PC-3 (cell line): ENCODE results near the gene FBXW5. TPM values are rescaled to one million over a fixed set of nuclear protein-coding genes. Genes with fewer than 3 reads are reported as not detected.

ENCODE experiments used
- ATAC-seq: fragments of 200-7000 bp; cut with Tn5 transposase; 2 replicates; pipeline ENCODE4 v1.9.1; 2020; ENCODE audit warnings: mild to moderate bottlenecking, moderate library complexity
- BruUV-seq: library from RNA; stranded (reverse); fragments of 400-500 nt; replicated peaks from 2 replicates; lab custom pipeline; 2021; lab: Mats Ljungman, UMichigan
- CTCF ChIA-PET: fragments of 300-600 bp; sonication (Branson Sonifier 250); formaldehyde crosslinking; loops from one replicate; lab custom pipeline; 2022; ENCODE audit warnings: antibody characterized with exemption; lab: Charles Lee
- POLR2A ChIA-PET: fragments of 300-600 bp; sonication (Branson Sonifier 250); formaldehyde crosslinking; loops from one replicate; lab custom pipeline; 2022; ENCODE audit warnings: antibody characterized with exemption; ENCODE audit not compliant: unreplicated experiment; lab: Charles Lee
- DNase-seq: peaks from one replicate; pipeline ENCODE4 v3.0.0-alpha.2; 2015
- H2AFZ ChIP-seq: fragments of 300-600 bp; sonication (generic); 2 replicates; pipeline ENCODE4 v1.6.0; 2016; ENCODE audit warnings: antibody characterized with exemption, low read length
- H3F3A ChIP-seq: fragments of 300-600 bp; sonication (generic); one replicate; pipeline ENCODE4 v1.6.0; 2017; ENCODE audit warnings: antibody characterized with exemption, low read length, control low read depth, mild to moderate bottlenecking; ENCODE audit not compliant: unreplicated experiment
- H3K27ac ChIP-seq: fragments of 300-600 bp; sonication (generic); 2 replicates; pipeline ENCODE4 v1.5.1; 2016; ENCODE audit warnings: mild to moderate bottlenecking, low read length
- H3K27me3 ChIP-seq: fragments of 300-600 bp; sonication (generic); 2 replicates; pipeline ENCODE4 v1.6.1; 2016; ENCODE audit warnings: low read length, mixed read lengths
- H3K36me3 ChIP-seq: fragments of 300-600 bp; sonication (generic); 2 replicates; pipeline ENCODE4 v1.6.1; 2016; ENCODE audit warnings: low read depth, mixed run types, low read length, mixed read lengths
- H3K4me1 ChIP-seq: fragments of 300-600 bp; sonication (generic); 2 replicates; pipeline ENCODE4 v1.5.1; 2016; ENCODE audit warnings: low read length; ENCODE audit not compliant: insufficient read depth
- H3K4me2 ChIP-seq: fragments of 300-600 bp; sonication (generic); 2 replicates; pipeline ENCODE4 v1.6.0; 2016; ENCODE audit warnings: low read length
- H3K4me3 ChIP-seq: fragments of 300-600 bp; sonication (generic); 2 replicates; pipeline ENCODE4 v1.5.1; 2016; ENCODE audit warnings: mild to moderate bottlenecking, low read length, mixed read lengths
- H3K79me2 ChIP-seq: fragments of 300-600 bp; sonication (generic); 2 replicates; pipeline ENCODE4 v1.6.1; 2017; ENCODE audit warnings: low read length, mixed read lengths
- H3K9ac ChIP-seq: fragments of 300-600 bp; sonication (generic); 2 replicates; pipeline ENCODE4 v1.6.0; 2016; ENCODE audit warnings: mild to moderate bottlenecking, low read length
- H3K9me2 ChIP-seq: fragments of 300-600 bp; sonication (generic); replicated peaks from 2 replicates; pipeline ENCODE4 v1.6.1; 2016; ENCODE audit warnings: mixed run types, low read length, mixed read lengths
- H3K9me3 ChIP-seq: fragments of 300-600 bp; sonication (generic); 2 replicates; pipeline ENCODE4 v1.6.1; 2016; ENCODE audit warnings: low read length, mixed read lengths
- H4K20me1 ChIP-seq: fragments of 300-600 bp; sonication (generic); 2 replicates; pipeline ENCODE4 v1.6.1; 2016; ENCODE audit warnings: low read length, mixed read lengths
- CTCF ChIP-seq: fragments of 300-600 bp; sonication (generic); conservative IDR thresholded peaks from 2 replicates; pipeline ENCODE4 v1.5.1; 2017; ENCODE audit warnings: antibody characterized with exemption, low read depth, mild to moderate bottlenecking, low read length
- EZH2 ChIP-seq: fragments of 300-600 bp; sonication (generic); IDR thresholded peaks from one replicate; pipeline ENCODE4 v1.6.1; 2017; ENCODE audit warnings: antibody characterized with exemption, mild to moderate bottlenecking, low read length; ENCODE audit not compliant: unreplicated experiment
- EZH2phosphoT487 ChIP-seq: fragments of 300-600 bp; sonication (generic); IDR thresholded peaks from 2 replicates; pipeline ENCODE4 v1.6.1; 2018; ENCODE audit warnings: mild to moderate bottlenecking, antibody characterized with exemption, low read length, borderline replicate concordance
- intact Hi-C: fragments of 100-400 bp; cut with micrococcal nuclease; formaldehyde crosslinking; loops from 2 replicates; pipeline ENCODE4 v1.9.0; 2023
- total RNA-seq: library from RNA; depleted of rRNA; stranded (reverse); fragments of >200 nt; gene quantifications from 2 replicates; pipeline ENCODE4 v1.2.3, GENCODE V29; 2014

The FBXW5 gene
- total RNA-seq, 1 experiment from 2014 or later = 138 TPM

- no peaks in the 10 kb centered on the region for H3K4me1 ChIP-seq
- TF ChIP-seq CTCF (no peak), EZH2 (no peak)
- H4K20me1 ChIP-seq = no peaks in the 10 kb centered on the region
- no peak within 1 kb of the TSS for H3K9ac ChIP-seq
- no peak within 1 kb of the TSS for H2AFZ ChIP-seq
- H3K79me2 ChIP-seq = no peaks in the 10 kb centered on the region
- CTCF ChIA-PET = no interaction called here
- H3K4me2 ChIP-seq = no peak within 1 kb of the TSS
- POLR2A ChIA-PET = no interaction called here
- H3K9me2 ChIP-seq = no peaks in the 10 kb centered on the region
- intact Hi-C loops = no loop called here
- DNase-seq (no peak), ATAC-seq (no peak)
- BruUV-seq = no TSS peak
- H3K9me3 ChIP-seq = no peaks in the 10 kb centered on the region
- no peaks in the 10 kb centered on the region for H3F3A ChIP-seq
- H3K27ac ChIP-seq = no peak within 1 kb of the TSS
- H3K4me3 ChIP-seq = no peak within 1 kb of the TSS
- no peaks in the 10 kb centered on the region for H3K27me3 ChIP-seq
- H3K36me3 ChIP-seq = no peaks in the 10 kb centered on the region
These were observed 37.9 kb upstream of the FBXW5 start, which contains the start of gene LCNL1 for GRCh38 chr9:136982232-136983051. TSS of gene LCNL1 (plus strand) at chr9:136982993. CDS start at chr9:136983587, 594 bp downstream.

GRCh38 chr9:136981588-136982231, 37.2 kb upstream of the FBXW5 start:
- Histone ChIP-seq H4K20me1 (no peaks in the 10 kb centered on the region), H3K4me3 (no peak overlapping the region), H3K36me3 (no peaks in the 10 kb centered on the region), H2AFZ (no peak overlapping the region), H3F3A (no peaks in the 10 kb centered on the region), H3K4me1 (no peaks in the 10 kb centered on the region), H3K27me3 (no peaks in the 10 kb centered on the region), H3K79me2 (no peaks in the 10 kb centered on the region), H3K9me3 (no peaks in the 10 kb centered on the region), H3K4me2 (no peak overlapping the region), H3K9ac (no peak overlapping the region), H3K9me2 (no peaks in the 10 kb centered on the region), H3K27ac (no peak overlapping the region)
- BruUV-seq = no TSS peak
- DNase-seq (no peak), ATAC-seq (no peak)
- intact Hi-C loops = no loop called here
- TF ChIP-seq CTCF = no peak
- no peak for TF ChIP-seq EZH2phosphoT487
- no peak for TF ChIP-seq EZH2
- ChIA-PET POLR2A (no interaction called here), CTCF (no interaction called here)
